Measurements from ENCODE around the gene PDPN. TPM values are rescaled to one million over a fixed set of nuclear protein-coding genes. Genes with fewer than 3 reads are reported as not detected.

Gene PDPN
- total and polyA plus RNA-seq, 2 of the 8 experiments (the other 6 are each of a cell fraction or from before 2014, with no cell fraction given) = 44.7 to 169 TPM

DNA sequence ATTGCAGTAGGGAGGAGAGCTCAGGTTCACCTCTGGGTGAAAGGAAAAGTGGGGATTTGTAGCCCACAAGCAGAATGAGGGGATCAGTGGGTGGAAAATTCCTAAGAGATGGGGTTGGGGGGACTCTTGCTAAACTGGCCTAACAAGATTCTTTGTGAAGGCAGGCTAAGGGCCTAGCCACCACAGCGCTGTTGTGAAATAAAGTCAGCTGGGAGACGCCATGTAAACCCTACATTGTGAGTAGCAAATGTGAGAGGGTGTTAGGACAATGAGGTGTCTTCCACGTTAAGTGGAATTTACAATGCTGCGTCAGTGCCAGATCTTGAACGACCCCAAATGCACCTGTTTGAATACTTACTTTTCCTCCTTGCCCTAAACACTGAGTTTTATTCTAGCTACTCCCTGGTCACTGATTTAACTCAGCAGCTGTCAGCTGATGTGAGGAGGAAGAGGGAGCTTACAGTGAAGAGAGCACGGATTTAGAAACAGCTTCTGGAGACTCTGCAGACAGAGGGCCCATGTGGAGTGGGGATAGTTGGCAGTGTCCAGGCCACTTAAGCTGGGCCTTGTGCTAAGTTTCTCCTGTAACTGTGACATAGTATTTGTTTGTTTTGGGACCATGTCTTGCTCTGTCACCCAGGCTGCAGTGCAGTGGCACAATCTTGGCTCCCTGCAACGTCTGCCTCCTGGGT lies 17.3 kb downstream of the PDPN start:
- Histone ChIP-seq H2AFZ (ENCODE audit: low read length) (no peak overlapping the region), H2BK5ac (ENCODE audit: low read depth, low read length) (no peak overlapping the region), H3K9ac (replicated peaks in 1 of 4; ENCODE audit: extremely low read depth in 1 of 4, low read depth in 3 of 4, low read length in 3 of 4) (peak overlapping the region in 1 of 4 experiments; percentile 11; a peak in 1 of 7 replicates), H3K36me3 (ENCODE audit: control insufficient read depth in 2 of 4, insufficient read depth in 4 of 4, low read length in 3 of 4) (peaks cover 0 to 16% (median under 1%) of the 10 kb centered on the region in 4 experiments; a peak in 4 of 8 replicates), H3K79me2 (ENCODE audit: control insufficient read depth in 1 of 2, insufficient read depth in 2 of 2, low read length in 2 of 2) (peaks cover 4 to 86% of the 10 kb centered on the region in 2 experiments), H4K5ac (ENCODE audit: insufficient read length, low read depth, low read length) (no peak overlapping the region), H2BK15ac (ENCODE audit: low read length) (no peak overlapping the region), H4K8ac (ENCODE audit: extremely low read depth, insufficient read depth, low read length) (peak overlapping the region; percentile 64), H3K18ac (ENCODE audit: extremely low read depth, low read length) (no peak overlapping the region; the same call in 1 of the 2 replicates), H3K27me3 (replicated peaks in 1 of 4; ENCODE audit: control insufficient read depth in 3 of 4, extremely low read depth in 1 of 4, insufficient read depth in 3 of 4, low read length in 3 of 4) (no peaks in the 10 kb centered on the region; a peak in 1 of 7 replicates), H3K4me2 (ENCODE audit: insufficient read depth in 1 of 2, low read depth in 2 of 2, low read length in 2 of 2) (peak overlapping the region; percentile 1 to 23; a peak in 2 of 4 replicates), H2BK20ac (ENCODE audit: low read length) (no peak overlapping the region), H3K23ac (ENCODE audit: insufficient read length) (no peak overlapping the region), H3K4me3 (ENCODE audit: extremely low read depth in 1 of 4, insufficient read depth in 2 of 4, low read depth in 3 of 4, low read length in 4 of 4) (no peak overlapping the region), H4K20me1 (replicated peaks in 1 of 2; ENCODE audit: control insufficient read depth in 1 of 2, insufficient read depth in 2 of 2, low read length in 2 of 2) (peaks cover 0 to 21% of the 10 kb centered on the region in 2 experiments), H3K14ac (ENCODE audit: insufficient read length) (no peak overlapping the region), H2BK120ac (replicated peaks; ENCODE audit: low read depth, low read length) (no peak overlapping the region), H3K27ac (ENCODE audit: low read depth, low read length) (no peak overlapping the region; the same call in 1 of the 2 replicates), H3K56ac (replicated peaks; ENCODE audit: insufficient read length, low read depth, low read length) (no peak overlapping the region), H3K23me2 (ENCODE audit: low read depth, low read length) (no peaks in the 10 kb centered on the region; the same call in 1 of the 2 replicates), H3K9me3 (ENCODE audit: insufficient read depth in 2 of 2, low read depth in 1 of 2, low read length in 1 of 2) (no peaks in the 10 kb centered on the region), H3K4ac (replicated peaks; ENCODE audit: insufficient read length, low read depth, low read length) (no peak overlapping the region), H4K91ac (replicated peaks; ENCODE audit: insufficient read length, low read length) (no peak overlapping the region), H3K79me1 (ENCODE audit: low read depth, low read length) (peaks cover 9% of the 10 kb centered on the region), H2BK12ac (ENCODE audit: low read depth, low read length) (peak overlapping the region; percentile 14; the same call in 1 of the 2 replicates), H3K4me1 (replicated peaks in 1 of 4; ENCODE audit: control insufficient read depth in 3 of 4, insufficient read depth in 4 of 4, low read length in 3 of 4) (peaks cover 3 to 20% (median 8%) of the 10 kb centered on the region in 4 experiments), H2AK5ac (ENCODE audit: low read depth, low read length) (no peak overlapping the region)
- WGBS, 2 experiments (ENCODE audit: extremely low coverage in 1 of 2, insufficient coverage in 1 of 2, insufficient read length in 1 of 2, insufficient replicate concordance in 2 of 2, low coverage in 1 of 2, low lambda C conversion rate in 2 of 2, missing lambda C conversion rate in 1 of 2) = 79% methylated on average over 7 of the region's 7 CpGs; no CpG with 5 or more reads in 1 of the 2 experiments
- ChIA-PET CTCF (ENCODE audit: partially characterized antibody) (interaction anchor here (0.8 to 1.6 kb wide), 5 partner anchors 11 to 360 kb away, joined by 3 to 4 read pairs (median 4); partner anchors contain the start of gene PDPN), POLR2A (ENCODE audit: partially characterized antibody) (interaction anchor here (0.7 to 6.8 kb wide), 3 partner anchors 12 to 87 kb away, joined by 3 to 31 read pairs (median 7); partner anchors contain the start of genes LRRC38 and PDPN)
- DNase-seq (ENCODE audit: low read depth in 1 of 2, low spot score in 2 of 2) = no peak
- peak; percentile 59; the same call in 1 of the 2 replicates for TF ChIP-seq SP1 (IDR thresholded peaks at IDR 0.05; ENCODE audit: low read depth, low read length)
- peak; percentile 78 for TF ChIP-seq CEBPB (IDR thresholded peaks at IDR 0.05; ENCODE audit: low read depth, low read length)
- no peak for TF ChIP-seq BCL11A (IDR thresholded peaks at IDR 0.05; ENCODE audit: low read depth in 2 of 2, low read length in 2 of 2)
- 0 out of 4 replicates have a peak, but pooled peaks have one; percentile 24 to 48 for TF ChIP-seq SIN3A (conservative IDR thresholded peaks at IDR 0.05 in 1 of 2, IDR thresholded peaks at IDR 0.05 in 1 of 2; ENCODE audit: low read depth in 1 of 2, low read length in 2 of 2)
- FAIRE-seq = peak; percentile 7
